Fibroblast of the conjunctiva (primary cell): ENCODE data around the gene RMND5A.

ENCODE experiments used
- DNase-seq: peaks from one replicate; pipeline ENCODE4 v3.0.0-alpha.2; 2010; ENCODE audit warnings: low read depth

Gene RMND5A

GRCh38 chr2:86765310-86765695 lies 45.2 kb downstream of the RMND5A start:
- no peak for DNase-seq

- no peak for DNase-seq
Measured at GRCh38 chr2:86768189-86768949, 48.3 kb downstream of the RMND5A start.

GRCh38 chr2:86769838-86770237 lies 49.7 kb downstream of the RMND5A start:
- DNase-seq = no peak

- no peak for DNase-seq
Measured at GRCh38 chr2:86770816-86771301, 50.8 kb downstream of the RMND5A start.

- DNase-seq = no peak
Measured at GRCh38 chr2:86772611-86773010, 52.5 kb downstream of the RMND5A start.

GRCh38 chr2:86774862-86775261 lies 54.8 kb downstream of the RMND5A start:
- DNase-seq = no peak

- no peak for DNase-seq
Measured at GRCh38 chr2:86775338-86775737, 55.2 kb downstream of the RMND5A start.

- no peak for DNase-seq
Measured at GRCh38 chr2:86776532-86776931, 56.4 kb downstream of the RMND5A start.

- DNase-seq = no peak
Measured at GRCh38 chr2:86778957-86779356, 58.9 kb downstream of the RMND5A start.

- no peak for DNase-seq
Measured at GRCh38 chr2:86779971-86780370, 59.9 kb downstream of the RMND5A start.

- DNase-seq = no peak
Measured at GRCh38 chr2:86781363-86781762, 61.3 kb downstream of the RMND5A start.

- no peak for DNase-seq
Measured at GRCh38 chr2:86782748-86783147, 62.7 kb downstream of the RMND5A start.

GRCh38 chr2:86783615-86784339 lies 63.7 kb downstream of the RMND5A start:
- DNase-seq = no peak

GRCh38 chr2:86785456-86785855 lies 65.4 kb downstream of the RMND5A start:
- DNase-seq = no peak

- no peak for DNase-seq
Measured at GRCh38 chr2:86786001-86786536, 66.0 kb downstream of the RMND5A start.

GRCh38 chr2:86787736-86788135 lies 67.6 kb downstream of the RMND5A start:
- DNase-seq = no peak

- DNase-seq = no peak
Measured at GRCh38 chr2:86788165-86788564, 68.1 kb downstream of the RMND5A start.

GRCh38 chr2:86788881-86789686 lies 69.0 kb downstream of the RMND5A start:
- no peak for DNase-seq

GRCh38 chr2:86789687-86790133 lies 69.6 kb downstream of the RMND5A start:
- no peak for DNase-seq

- DNase-seq = no peak
Measured at GRCh38 chr2:86790134-86790675, 70.1 kb downstream of the RMND5A start.

GRCh38 chr2:86790676-86791572 lies 70.8 kb downstream of the RMND5A start, which contains the start of gene CD8A:
Gene CD8A, minus strand, starts transcription at chr2:86790913. Its CDS starts 88 bp downstream, at chr2:86790825.
- no peak for DNase-seq
